22Rv1 (cell line): ENCODE data around the gene BAIAP2L1.
"Not testable (repeated sequence)": the region's sequence is repeated elsewhere in the genome, so short reads cannot be mapped to it uniquely, and the experiment has no call there.

ENCODE experiments used
- ZFX ChIP-seq: fragments of 450-650 bp; IDR thresholded peaks from 2 replicates; pipeline ENCODE4 v1.6.1; 2017; ENCODE audit warnings: antibody characterized with exemption, borderline replicate concordance
- TF ChIP-seq, protein P1 (sequence below): fragments of 450-650 bp; IDR thresholded peaks from 2 replicates; pipeline ENCODE4 v1.5.1; 2017; ENCODE audit warnings: mild to moderate bottlenecking

DNA sequence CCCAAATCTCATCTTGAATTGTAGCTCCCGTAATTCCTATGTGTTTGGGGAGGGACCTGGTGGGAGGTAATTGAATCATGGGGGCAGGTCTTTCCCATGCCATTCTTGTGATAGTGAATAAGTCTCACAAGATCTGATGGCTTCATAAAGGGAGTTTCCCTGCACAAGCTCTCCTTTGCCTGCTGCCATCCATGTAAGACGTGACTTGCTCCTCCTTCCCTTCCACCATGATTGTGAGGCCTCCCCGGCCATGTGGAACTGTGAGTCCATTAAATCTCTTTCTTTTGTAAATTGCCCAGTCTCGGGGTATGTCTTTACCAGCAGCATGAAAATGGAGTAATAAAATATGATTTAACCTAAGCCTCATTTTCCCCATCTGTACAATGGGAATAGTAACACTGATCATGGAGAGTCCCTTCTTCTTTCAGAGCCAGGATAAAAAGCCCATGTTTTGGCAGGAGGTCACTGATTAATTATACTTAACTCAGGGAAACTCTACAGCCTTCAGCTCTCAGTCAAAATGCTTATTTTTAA lies 84.8 kb downstream of the BAIAP2L1 start:
- TF ChIP-seq, protein P1, sequence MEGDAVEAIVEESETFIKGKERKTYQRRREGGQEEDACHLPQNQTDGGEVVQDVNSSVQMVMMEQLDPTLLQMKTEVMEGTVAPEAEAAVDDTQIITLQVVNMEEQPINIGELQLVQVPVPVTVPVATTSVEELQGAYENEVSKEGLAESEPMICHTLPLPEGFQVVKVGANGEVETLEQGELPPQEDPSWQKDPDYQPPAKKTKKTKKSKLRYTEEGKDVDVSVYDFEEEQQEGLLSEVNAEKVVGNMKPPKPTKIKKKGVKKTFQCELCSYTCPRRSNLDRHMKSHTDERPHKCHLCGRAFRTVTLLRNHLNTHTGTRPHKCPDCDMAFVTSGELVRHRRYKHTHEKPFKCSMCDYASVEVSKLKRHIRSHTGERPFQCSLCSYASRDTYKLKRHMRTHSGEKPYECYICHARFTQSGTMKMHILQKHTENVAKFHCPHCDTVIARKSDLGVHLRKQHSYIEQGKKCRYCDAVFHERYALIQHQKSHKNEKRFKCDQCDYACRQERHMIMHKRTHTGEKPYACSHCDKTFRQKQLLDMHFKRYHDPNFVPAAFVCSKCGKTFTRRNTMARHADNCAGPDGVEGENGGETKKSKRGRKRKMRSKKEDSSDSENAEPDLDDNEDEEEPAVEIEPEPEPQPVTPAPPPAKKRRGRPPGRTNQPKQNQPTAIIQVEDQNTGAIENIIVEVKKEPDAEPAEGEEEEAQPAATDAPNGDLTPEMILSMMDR = not testable (repeated sequence)
- not testable (repeated sequence) for TF ChIP-seq ZFX
